ENCODE results near the gene RHOH.
"Not testable (repeated sequence)": the region's sequence is repeated elsewhere in the genome, so short reads cannot be mapped to it uniquely, and the experiment has no call there.

Gene RHOH

GRCh38 chr4:40264497-40264896 is 67.7 kb downstream of the RHOH start:
- DNase-seq: no peak

GRCh38 chr4:40264995-40265909 is 68.4 kb downstream of the RHOH start:
- peak; percentile 77 for DNase-seq

- no peak for DNase-seq
Measured at GRCh38 chr4:40265910-40266274, 69.1 kb downstream of the RHOH start.

GRCh38 chr4:40269133-40269532 is 72.3 kb downstream of the RHOH start:
- DNase-seq: no peak

- no peak for DNase-seq
Measured at GRCh38 chr4:40270609-40271008, 73.8 kb downstream of the RHOH start.

GRCh38 chr4:40275065-40275730 is 78.4 kb downstream of the RHOH start:
- no peak for DNase-seq

- no peak for DNase-seq
Measured at GRCh38 chr4:40276546-40276945, 79.7 kb downstream of the RHOH start.

GRCh38 chr4:40280586-40280985 is 83.8 kb downstream of the RHOH start:
- DNase-seq: no peak

GRCh38 chr4:40281099-40281498 is 84.3 kb downstream of the RHOH start:
- no peak for DNase-seq

GRCh38 chr4:40281913-40282312 is 85.1 kb downstream of the RHOH start:
- DNase-seq: no peak

GRCh38 chr4:40282857-40283256 is 86.0 kb downstream of the RHOH start:
- DNase-seq: not testable (repeated sequence)

GRCh38 chr4:40283413-40283812 is 86.6 kb downstream of the RHOH start:
- no peak for DNase-seq

GRCh38 chr4:40283968-40284367 is 87.1 kb downstream of the RHOH start:
- DNase-seq: peak; percentile 89

GRCh38 chr4:40285692-40286091 is 88.9 kb downstream of the RHOH start:
- no peak for DNase-seq

GRCh38 chr4:40288566-40288965 is 91.7 kb downstream of the RHOH start:
- DNase-seq: no peak

- DNase-seq: peak; percentile 43
Measured at GRCh38 chr4:40289366-40290188, 92.7 kb downstream of the RHOH start.

GRCh38 chr4:40290611-40291186 is 93.9 kb downstream of the RHOH start:
- not testable (repeated sequence) for DNase-seq

GRCh38 chr4:40292313-40292759 is 95.5 kb downstream of the RHOH start:
- no peak for DNase-seq

- DNase-seq: no peak
Measured at GRCh38 chr4:40294339-40294738, 97.5 kb downstream of the RHOH start.

GRCh38 chr4:40295030-40295429 is 98.2 kb downstream of the RHOH start:
- not testable (repeated sequence) for DNase-seq

- no peak for DNase-seq
Measured at GRCh38 chr4:40295572-40295971, 98.7 kb downstream of the RHOH start.

Measured in CD4-positive, alpha-beta T cell treated with Interleukin-17A for 1 hour (primary cell).